GM19463 (cell line): ENCODE measurements around the gene PHYKPL.

ENCODE experiments used
- ATAC-seq: cut with Tn5 transposase; IDR thresholded peaks from one replicate; pipeline ENCODE4 v1.9.1; 2021; ENCODE audit warnings: mild to moderate bottlenecking, moderate library complexity; ENCODE audit not compliant: unreplicated experiment

Gene PHYKPL

DNA sequence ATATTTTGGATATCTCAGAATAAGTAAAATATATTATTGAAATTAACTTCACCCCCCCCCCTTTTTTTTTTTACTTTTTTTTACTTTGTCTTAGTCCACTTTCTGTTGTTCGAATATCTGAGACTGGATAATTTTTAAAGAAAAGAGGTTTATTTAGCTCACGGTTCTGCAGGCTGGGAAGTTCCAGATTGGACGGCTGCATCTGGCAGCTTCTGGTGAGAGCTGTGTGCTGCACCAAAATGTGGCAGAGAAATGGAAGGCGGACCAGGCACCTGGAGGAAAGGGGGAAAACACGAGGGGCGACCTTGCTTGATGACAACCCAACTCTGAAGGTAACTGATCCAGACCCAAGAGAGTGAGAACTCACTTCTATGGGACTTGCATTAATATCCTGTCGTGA, 39.8 kb downstream of the PHYKPL start:
- no peak for ATAC-seq

DNA sequence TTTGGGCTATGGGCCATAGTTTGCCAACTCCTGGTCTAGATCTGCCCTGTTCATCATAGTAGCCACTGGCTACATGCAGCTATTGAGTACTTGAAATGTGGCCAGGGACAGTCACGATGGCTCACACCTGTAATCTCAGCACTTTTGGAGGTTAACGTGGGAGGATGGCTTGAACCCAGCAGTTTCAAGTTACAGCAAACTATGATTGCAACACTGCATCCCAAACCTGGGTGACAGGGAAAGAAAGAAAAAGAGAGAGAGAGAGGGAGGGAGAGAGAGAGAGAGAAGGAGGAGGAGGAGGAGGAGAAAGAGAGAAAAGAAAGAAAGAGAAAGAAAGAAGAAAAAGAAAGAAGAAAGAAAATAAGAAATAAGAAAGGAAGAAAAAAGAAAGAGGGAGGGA, 40.4 kb downstream of the PHYKPL start:
- no peak for ATAC-seq

DNA sequence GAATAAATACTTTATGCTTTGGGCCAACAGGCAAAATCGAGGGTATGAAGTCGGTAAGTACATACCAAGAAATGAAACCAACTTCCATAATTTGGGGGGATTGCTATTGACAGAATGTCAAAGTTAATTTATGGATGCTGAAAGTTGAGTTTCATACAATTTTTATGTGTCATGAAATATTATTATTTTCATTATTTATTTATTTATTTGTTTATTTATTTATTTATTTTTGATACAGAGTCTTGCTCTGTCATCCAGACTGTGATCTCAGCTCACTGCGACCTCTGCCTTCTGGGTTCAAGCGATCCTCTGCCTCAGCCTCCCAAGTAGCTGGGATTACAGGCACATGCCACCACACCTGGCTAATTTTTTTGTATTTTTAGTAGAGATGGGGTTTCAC, 40.9 kb downstream of the PHYKPL start:
- ATAC-seq = no peak

DNA sequence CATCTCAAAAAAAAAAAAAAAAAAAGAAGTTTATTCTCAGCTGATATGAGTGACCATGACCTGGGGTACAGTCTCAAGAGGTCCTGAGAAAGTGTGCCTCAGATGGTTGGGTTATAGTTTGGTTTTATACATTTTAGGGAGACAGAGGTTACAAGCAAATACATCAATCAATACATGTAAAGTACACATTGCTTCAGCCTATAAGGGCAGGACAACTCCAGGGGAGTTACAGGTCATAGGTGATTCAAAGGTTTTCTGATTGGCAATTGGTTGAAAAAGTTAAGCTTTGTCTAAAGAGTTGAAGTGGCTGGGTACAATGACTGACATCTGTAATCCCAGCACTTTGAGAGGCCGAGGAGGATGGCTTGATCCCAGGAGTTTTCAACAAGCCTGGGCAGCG, 43.2 kb downstream of the PHYKPL start:
- ATAC-seq = no peak

DNA sequence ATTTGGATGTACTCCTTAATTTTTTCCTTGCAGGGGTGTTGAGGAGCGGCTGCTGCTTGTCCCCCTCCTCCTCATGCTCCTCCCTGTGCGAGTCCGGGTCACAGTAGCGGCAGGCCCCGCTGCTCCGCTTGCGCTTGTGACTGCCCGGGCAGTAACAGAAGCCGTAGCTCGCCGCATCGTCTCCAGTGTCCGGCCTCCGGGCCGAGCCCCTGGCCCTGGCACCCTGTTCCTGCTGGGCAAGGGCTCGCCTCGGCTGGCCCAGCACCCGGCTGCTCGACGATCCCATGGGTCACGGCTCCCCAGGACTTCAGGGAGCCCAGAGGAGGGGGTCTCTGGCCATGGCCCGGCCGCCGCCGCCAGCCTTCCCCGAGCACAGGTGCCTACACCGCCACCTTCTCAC, 45.6 kb downstream of the PHYKPL start, which contains the start of gene GMCL2:
Gene GMCL2, minus strand, starts transcription at position 358 of the 400 bp plus-strand sequence. Its CDS starts 72 bp downstream, at position 286.
- no peak for ATAC-seq

DNA sequence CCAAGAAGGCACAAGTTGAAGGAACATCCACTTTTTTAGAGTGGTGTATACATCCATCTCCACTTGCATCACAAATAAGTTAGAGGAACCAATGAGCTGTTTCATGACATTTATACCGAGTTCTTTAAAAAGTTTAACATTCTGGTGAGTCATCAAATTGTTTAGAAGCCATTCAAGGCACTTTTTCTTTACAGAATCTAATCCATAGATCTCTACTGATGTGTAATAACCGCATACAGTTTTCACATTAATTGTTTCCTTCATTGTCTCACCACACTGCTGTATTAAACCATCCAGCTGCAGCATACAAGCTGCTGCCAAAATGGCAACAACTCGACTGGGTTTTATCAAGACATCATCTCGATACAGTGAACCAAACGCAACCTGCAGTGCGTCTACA, 46.2 kb downstream of the PHYKPL start:
- no peak for ATAC-seq

DNA sequence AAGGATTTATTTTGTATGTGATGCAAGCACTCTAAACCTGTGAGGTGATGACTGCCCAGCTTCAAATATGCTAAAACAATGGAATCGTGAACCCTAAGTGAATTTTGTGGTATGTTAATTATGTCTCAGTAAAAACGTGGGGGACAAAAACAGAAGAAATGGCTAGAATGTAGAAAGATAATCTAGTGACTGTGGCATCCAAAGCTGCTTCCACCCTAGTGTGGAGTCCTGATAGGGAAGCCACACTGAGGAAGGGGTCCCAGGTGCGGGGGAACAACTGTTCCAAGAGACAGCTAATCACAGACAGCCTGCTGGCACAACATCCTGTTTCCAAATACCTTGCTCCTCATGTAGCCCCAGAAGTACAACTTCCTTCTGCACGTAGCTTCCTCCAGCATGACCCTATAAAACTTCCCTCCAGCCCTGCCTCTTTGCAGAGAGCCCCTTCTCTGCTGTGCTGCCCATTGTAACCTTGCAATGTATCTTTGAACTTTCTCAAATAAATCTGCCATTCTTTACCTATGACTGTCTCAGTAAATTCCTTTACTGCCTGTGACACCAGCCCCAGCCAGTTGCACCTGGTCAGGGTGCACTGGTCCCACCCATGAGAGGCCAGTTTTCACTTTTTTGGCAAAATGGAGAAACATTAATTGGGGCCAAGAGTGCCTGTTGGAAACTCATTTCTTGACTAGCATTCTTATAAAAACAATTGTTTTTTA, 50.3 kb downstream of the PHYKPL start:
- ATAC-seq = no peak

DNA sequence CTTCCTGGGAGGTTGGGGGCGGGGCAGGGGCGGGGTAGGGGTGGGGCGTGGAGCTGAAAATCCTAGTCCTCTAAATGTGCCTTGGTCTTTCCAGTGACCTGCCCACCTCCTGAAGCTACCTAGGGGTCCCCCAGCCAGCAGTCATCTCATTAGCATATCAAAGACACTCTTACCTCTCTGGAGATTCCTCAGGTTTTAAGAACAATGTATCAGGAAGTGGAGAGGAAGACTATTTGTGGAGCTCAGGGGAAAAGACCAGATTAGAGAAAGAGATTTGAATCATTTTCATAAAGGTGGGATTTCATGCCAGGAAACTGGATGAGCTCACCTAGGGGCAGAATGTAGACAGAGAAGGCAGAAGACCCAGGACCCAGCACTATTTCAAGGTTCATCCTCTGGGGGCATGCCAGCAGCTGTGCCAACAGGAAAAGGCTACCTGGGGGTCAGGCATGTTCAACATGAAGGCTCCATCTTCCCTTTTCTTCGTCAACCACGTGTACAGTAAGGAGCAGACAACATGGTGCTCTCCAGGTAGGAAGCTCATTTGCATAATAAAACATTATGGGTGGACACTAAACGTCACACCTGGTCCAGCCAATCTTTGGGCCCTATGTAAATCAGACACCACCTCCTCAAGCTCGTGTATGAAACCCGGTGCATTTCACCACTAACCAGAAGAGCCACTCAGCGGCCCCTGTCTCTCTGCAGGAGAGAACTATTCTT, 52.3 kb downstream of the PHYKPL start:
- no peak for ATAC-seq

DNA sequence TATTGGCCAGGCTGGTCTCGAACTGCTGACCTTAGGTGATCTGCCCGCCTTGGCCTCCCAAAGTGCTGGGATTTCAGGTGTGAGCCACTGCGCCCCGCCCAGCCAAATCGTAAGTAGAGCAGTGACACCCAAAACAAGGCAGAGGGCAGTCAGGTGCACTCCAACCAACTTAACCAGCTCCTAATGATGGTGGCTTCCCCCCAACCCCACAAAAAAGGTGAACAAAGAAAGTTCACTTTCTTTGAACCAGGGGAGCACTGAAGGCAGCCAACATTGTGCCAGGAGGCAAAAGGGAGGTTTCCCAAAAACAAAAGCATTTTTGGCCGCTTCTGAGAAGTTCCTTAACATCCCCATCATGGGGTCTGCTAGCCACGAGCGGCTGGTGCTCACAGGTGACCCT, 55.0 kb downstream of the PHYKPL start:
- no peak for ATAC-seq

DNA sequence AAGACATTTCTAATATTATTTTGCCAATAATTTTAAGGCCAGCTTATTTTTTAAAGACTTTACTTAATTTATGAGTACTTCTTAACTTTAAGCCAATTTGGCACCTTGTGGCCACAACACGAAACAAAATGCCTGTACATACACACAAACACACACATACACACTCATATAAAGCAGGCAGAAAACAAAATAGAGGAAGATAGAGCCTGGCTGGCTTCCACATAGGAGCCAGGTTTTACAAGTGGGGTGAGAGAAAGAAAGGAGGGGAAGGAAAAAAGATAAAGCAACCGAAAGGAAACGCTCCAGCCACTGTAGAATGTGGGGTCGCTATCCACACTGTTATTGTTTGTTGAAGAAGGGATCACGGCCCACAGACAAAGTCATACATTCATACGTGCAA, 55.8 kb downstream of the PHYKPL start:
- ATAC-seq = no peak

DNA sequence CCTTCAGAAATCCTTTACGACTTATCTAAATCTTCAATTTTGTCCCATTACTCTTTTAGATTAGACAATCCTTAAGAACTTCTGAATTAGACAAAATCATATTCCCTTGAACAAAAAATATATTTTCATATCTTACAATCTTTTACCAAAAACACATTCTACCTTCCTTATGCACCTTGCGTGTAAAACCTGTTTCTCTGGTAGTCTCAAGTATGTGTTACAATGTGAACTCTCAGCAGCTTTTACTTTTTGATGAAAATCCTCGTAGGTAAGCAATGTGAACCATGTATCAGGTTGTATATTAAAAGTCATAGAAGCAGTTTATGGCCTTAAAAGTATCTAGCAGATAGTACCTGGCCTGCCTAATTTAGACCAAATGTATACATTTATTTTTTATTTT, 58.1 kb downstream of the PHYKPL start:
- no peak for ATAC-seq

DNA sequence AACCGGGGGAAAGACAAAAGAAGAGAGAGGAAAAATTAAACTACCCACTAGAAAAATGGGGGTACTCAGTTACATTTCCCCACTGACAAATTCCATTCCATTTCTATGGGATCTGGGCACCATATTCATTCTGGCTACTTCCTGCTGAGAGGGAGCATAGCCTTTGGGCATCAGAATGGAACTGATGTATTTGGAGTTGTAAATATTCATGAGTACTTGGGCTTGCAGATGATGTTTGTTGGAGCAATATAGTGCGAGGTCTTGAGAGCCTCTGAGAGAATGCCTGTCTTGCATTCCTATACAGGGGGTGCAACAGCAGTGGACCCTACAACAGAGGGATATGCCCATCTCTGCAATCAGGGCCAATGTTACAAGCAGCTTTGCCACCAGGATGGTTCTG, 62.1 kb downstream of the PHYKPL start:
- no peak for ATAC-seq

DNA sequence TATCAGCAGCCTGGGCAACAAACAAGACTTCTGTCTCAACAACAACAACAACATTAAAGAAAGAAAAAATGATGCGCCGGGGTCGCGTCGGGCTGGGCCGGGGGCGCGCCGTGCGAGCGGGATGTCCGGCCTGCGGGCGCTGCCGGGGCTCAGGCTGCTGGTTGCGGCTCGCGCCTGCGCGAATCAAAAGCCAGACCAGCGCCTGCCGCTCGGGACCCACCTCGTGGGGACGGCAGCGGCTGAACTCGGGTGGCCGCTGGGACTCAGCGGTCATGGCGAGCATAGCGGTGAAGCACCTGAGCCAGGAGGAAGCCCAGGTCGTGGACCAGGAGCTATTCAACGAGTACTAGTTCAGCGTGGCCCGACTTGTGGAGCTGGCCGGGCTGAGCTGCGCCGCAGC, 67.0 kb downstream of the PHYKPL start:
- ATAC-seq = no peak

DNA sequence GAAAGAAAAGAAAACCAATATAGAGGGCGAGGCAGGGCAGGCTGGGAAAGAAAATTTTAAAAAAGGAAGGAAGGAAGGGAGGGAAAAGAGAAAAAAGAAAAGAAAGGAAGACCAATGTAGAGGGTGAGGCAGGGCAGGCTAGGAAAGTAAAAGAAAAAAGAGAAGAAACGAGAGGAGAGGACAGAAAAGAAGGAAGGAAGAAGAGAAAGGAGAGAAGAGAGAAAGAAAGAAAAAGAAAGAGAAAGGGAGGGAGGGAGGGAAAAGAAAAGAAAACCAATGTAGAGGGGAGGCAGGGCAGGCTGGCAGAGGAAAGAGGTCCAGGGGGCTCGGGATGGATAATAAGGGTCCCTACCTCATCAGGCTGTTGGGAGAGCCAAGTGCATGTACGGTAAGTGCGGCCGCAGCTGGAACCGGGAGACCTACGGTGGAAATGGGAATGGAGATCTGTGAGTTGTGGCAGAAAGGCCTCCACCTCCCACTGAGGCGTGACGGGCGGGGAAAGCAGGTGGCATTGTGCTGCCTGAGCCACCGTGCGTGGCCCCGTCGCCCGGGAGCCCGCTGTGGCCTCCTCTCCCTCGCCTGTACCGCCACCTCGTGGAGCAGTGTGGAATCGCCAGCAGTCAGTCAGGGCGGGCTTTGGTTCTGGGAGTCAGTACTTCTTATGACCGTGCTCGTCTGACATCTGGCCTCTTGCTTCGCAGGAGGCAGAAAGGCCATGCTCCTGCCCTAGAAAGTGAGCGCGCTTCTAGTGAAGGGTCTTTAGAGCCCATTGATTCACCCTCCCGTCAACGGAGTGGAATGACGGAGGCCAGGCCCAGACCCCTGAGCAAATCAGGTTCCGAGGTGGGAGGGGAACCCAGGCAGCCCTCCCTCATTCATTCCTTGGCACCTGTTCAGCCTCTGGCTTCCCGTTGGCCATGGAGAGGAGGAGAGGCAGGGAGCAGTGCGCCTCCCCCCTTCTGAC, 68.5 kb downstream of the PHYKPL start:
- peak; percentile 95 for ATAC-seq

DNA sequence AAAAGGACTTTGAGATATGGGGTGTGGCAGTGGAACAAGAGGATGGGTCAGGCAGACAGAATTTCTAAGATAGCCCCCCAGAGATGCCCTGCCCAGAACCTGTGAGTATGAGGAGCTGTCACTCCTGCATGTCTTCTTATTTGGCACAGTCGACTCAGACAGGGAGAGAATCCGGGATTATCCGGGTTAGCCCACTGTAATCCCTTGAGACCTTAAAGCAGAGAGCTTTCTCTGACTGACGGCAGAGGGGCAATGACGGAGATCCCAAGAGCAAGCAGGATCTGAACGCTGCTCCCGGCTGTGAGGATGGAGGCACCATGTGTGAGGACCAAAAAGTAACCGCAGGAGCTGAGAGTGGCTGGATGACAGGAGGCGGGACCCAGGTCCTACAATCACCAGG, 70.1 kb downstream of the PHYKPL start:
- no peak for ATAC-seq

DNA sequence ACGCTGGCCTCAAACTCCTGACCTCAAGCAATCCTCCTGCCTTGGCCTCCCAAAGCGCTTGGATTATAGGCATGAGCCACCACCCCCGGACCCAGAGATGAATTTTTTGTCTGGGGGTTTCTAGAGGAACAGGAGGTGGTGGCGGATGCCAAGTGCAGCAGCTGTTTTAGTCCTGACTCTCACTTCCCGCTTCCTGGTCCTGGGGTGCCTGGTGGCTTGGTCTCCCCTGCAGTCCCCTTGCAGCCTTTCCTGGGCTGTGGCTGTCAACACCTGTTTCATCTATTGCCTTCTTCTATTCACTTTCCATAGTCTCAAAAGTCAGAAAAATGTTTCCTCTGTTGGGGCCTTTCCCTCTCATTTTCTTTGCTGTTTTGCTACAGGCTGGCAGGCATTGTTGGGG, 72.4 kb downstream of the PHYKPL start:
- no peak for ATAC-seq
